Endodermal cell (in vitro differentiated cells): Measurements from ENCODE around the gene TBC1D16. TPM values are rescaled to one million over a fixed set of nuclear protein-coding genes. Genes with fewer than 3 reads are reported as not detected.

Source experiments
- DNase-seq: peaks from one replicate; pipeline ENCODE4 v3.0.0-alpha.2; 2017
- H3K27ac ChIP-seq: 2 replicates; pipeline ENCODE4 v1.5.1; 2013; ENCODE audit warnings: mild to moderate bottlenecking, low read depth, low read length, moderate library complexity
- H3K27me3 ChIP-seq: 2 replicates; pipeline ENCODE4 v1.6.1; 2013; ENCODE audit warnings: mild to moderate bottlenecking, low read length, moderate library complexity; ENCODE audit not compliant: insufficient read depth, control insufficient read depth, poor library complexity, severe bottlenecking
- H3K36me3 ChIP-seq: 2 replicates; pipeline ENCODE4 v1.7.0; 2013; ENCODE audit warnings: mild to moderate bottlenecking, low read length, moderate library complexity; ENCODE audit not compliant: control insufficient read depth, insufficient read depth
- H3K4me1 ChIP-seq: one replicate; pipeline ENCODE4 v1.7.0; 2013; ENCODE audit warnings: low read length; ENCODE audit not compliant: control insufficient read depth, insufficient read depth
- H3K4me3 ChIP-seq: 2 replicates; pipeline ENCODE4 v1.5.1; 2013; ENCODE audit warnings: mild to moderate bottlenecking, low read length, moderate library complexity
- H3K9ac ChIP-seq: 2 replicates; pipeline ENCODE4 v1.6.1; 2013; ENCODE audit warnings: mild to moderate bottlenecking, low read length, moderate library complexity; ENCODE audit not compliant: poor library complexity, severe bottlenecking; ENCODE audit errors: extremely low read depth
- H3K9me3 ChIP-seq: 2 replicates; pipeline ENCODE4 v1.6.1; 2013; ENCODE audit warnings: mild to moderate bottlenecking, low read length, moderate library complexity; ENCODE audit not compliant: control insufficient read depth
- H3K27ac Mint-ChIP-seq: 2 replicates; pipeline ENCODE4 v1.8.0; 2020; ENCODE audit warnings: mixed read lengths
- H3K27me3 Mint-ChIP-seq: 2 replicates; pipeline ENCODE4 v1.8.0; 2021; ENCODE audit warnings: mild to moderate bottlenecking, mixed read lengths; ENCODE audit not compliant: insufficient read depth
- H3K36me3 Mint-ChIP-seq: 2 replicates; pipeline ENCODE4 v1.8.0; 2020; ENCODE audit warnings: low read depth, mixed read lengths
- H3K4me1 Mint-ChIP-seq: 2 replicates; pipeline ENCODE4 v1.8.0; 2020; ENCODE audit warnings: mixed read lengths
- H3K4me3 Mint-ChIP-seq: 2 replicates; pipeline ENCODE4 v1.8.0; 2020; ENCODE audit warnings: mild to moderate bottlenecking, moderate library complexity, mixed read lengths
- H3K9me3 Mint-ChIP-seq: 2 replicates; pipeline ENCODE4 v1.8.0; 2020; ENCODE audit warnings: mild to moderate bottlenecking, mixed read lengths
- CTCF ChIP-seq: fragments of 200-600 bp; sonication (generic); conservative IDR thresholded peaks from 2 replicates; pipeline ENCODE4 v1.5.0; 2021; ENCODE audit warnings: antibody characterized with exemption, mild to moderate bottlenecking
- WGBS, 2 experiments: methylation state at CpG; one replicate each; pipeline versions ENCODE4 v1.1.5 to v1.1.7; 2013; ENCODE audit warnings: missing lambda C conversion rate in 2 of 2, mixed read lengths in 1 of 2; ENCODE audit not compliant: insufficient coverage in 1 of 2, insufficient read length in 1 of 2; 5-methylcytosine and 5-hydroxymethylcytosine counted together
- total RNA-seq, 2 donors: library from RNA; stranded (reverse); fragmentation: NEBNext Ultra II Directional in 1 of 2; extraction: Animal tissue kit (Norgen Biotek cat#: 25700) in 1 of 2; gene quantifications; 2 replicates in 1 of 2; 3 replicates in 1 of 2; pipeline ENCODE4 v1.2.1, GENCODE V29; 2021

TBC1D16 gene
- total RNA-seq, 2 donors from 2014 or later: 88.2 to 116 TPM

GRCh38 chr17:80043963-80044362 is 8.3 kb upstream of the TBC1D16 start:
- Mint-ChIP-seq H3K4me1 (no peaks in the 10 kb centered on the region), H3K36me3 (peaks cover 57% of the 10 kb centered on the region), H3K4me3 (no peak overlapping the region), H3K27ac (no peak overlapping the region), H3K9me3 (peaks cover 14% of the 10 kb centered on the region), H3K27me3 (no peaks in the 10 kb centered on the region)
- no peak for TF ChIP-seq CTCF
- Histone ChIP-seq H3K9ac (no peak overlapping the region), H3K27me3 (no peaks in the 10 kb centered on the region), H3K4me1 (no peaks in the 10 kb centered on the region), H3K27ac (no peak overlapping the region), H3K4me3 (no peak overlapping the region), H3K36me3 (peaks cover 48% of the 10 kb centered on the region), H3K9me3 (peaks cover 15% of the 10 kb centered on the region)
- no peak for DNase-seq
- 96 to 100% methylated on average over 4 to 6 of the region's 6 CpGs for WGBS, 2 experiments

- Histone ChIP-seq H3K9ac (peak overlapping the region; percentile 93), H3K36me3 (peaks cover 22% of the 10 kb centered on the region), H3K9me3 (peaks cover 5% of the 10 kb centered on the region), H3K4me3 (peak overlapping the region; percentile 91), H3K27me3 (no peaks in the 10 kb centered on the region), H3K4me1 (peaks cover 3% of the 10 kb centered on the region), H3K27ac (peak overlapping the region; percentile 99)
- peak; percentile 91 for DNase-seq
- Mint-ChIP-seq H3K9me3 (peaks cover 5% of the 10 kb centered on the region), H3K27ac (peak overlapping the region; percentile 93), H3K27me3 (no peaks in the 10 kb centered on the region), H3K4me1 (peaks cover 23% of the 10 kb centered on the region), H3K4me3 (peak overlapping the region; percentile 92), H3K36me3 (peaks cover 24% of the 10 kb centered on the region)
- 1 to 2% methylated on average over 37 to 52 of the region's 52 CpGs for WGBS, 2 experiments
- no peak for TF ChIP-seq CTCF
Measured at GRCh38 chr17:80036715-80037477, 1.2 kb upstream of the TBC1D16 start.

- Mint-ChIP-seq H3K27ac (peak within 1 kb of the TSS; percentile 93), H3K4me3 (peak within 1 kb of the TSS; percentile 92), H3K4me1 (peaks cover 30% of the 10 kb centered on the region), H3K36me3 (peaks cover 17% of the 10 kb centered on the region), H3K9me3 (no peaks in the 10 kb centered on the region), H3K27me3 (no peaks in the 10 kb centered on the region)
- Histone ChIP-seq H3K27me3 (no peaks in the 10 kb centered on the region), H3K4me1 (peaks cover 3% of the 10 kb centered on the region), H3K9ac (peak within 1 kb of the TSS; percentile 93), H3K36me3 (peaks cover 15% of the 10 kb centered on the region), H3K9me3 (no peaks in the 10 kb centered on the region), H3K4me3 (peak within 1 kb of the TSS; percentile 95), H3K27ac (peak within 1 kb of the TSS; percentile 99)
- peak; percentile 25 for TF ChIP-seq CTCF
- peak; percentile 97 for DNase-seq
- WGBS, 2 experiments: 0% methylated on average over 36 to 89 of the region's 89 CpGs
Measured at GRCh38 chr17:80035937-80036714, 454 bp upstream of the TBC1D16 start, which contains the start of gene CCDC40. Gene CCDC40, plus strand, starts transcription at chr17:80036642. Its CDS starts 21 bp downstream, at chr17:80036663.
